Activated CD4-positive, alpha-beta T cell treated with anti-CD3 and anti-CD28 coated beads, Interleukin-2, Interleukin-4, amounts not matched to agents 100 ng/mL and 50 ng/mL, durations not matched to agents 16 hours and 8 hours (primary cell): ENCODE measurements around the gene SERPINE1.

ENCODE experiments used
- DNase-seq: peaks from one replicate; pipeline ENCODE4 v3.0.0-alpha.2; 2020; ENCODE audit warnings: low spot score

Gene SERPINE1

GRCh38 chr7:101170617-101171441, 43.9 kb downstream of the SERPINE1 start:
- DNase-seq = no peak

- no peak for DNase-seq
Observed at GRCh38 chr7:101171442-101171837, 44.5 kb downstream of the SERPINE1 start.

- DNase-seq = no peak
Observed at GRCh38 chr7:101172005-101172853, 45.3 kb downstream of the SERPINE1 start.

- DNase-seq = no peak
Observed at GRCh38 chr7:101172854-101173751, 46.2 kb downstream of the SERPINE1 start.

GRCh38 chr7:101173752-101174244, 46.9 kb downstream of the SERPINE1 start:
- peak; percentile 78 for DNase-seq

GRCh38 chr7:101174322-101174854, 47.5 kb downstream of the SERPINE1 start:
- no peak for DNase-seq

- DNase-seq = no peak
Observed at GRCh38 chr7:101175664-101176063, 48.8 kb downstream of the SERPINE1 start.

GRCh38 chr7:101177644-101178043, 50.7 kb downstream of the SERPINE1 start:
- no peak for DNase-seq

GRCh38 chr7:101179117-101179516, 52.2 kb downstream of the SERPINE1 start:
- no peak for DNase-seq

- DNase-seq = no peak
Observed at GRCh38 chr7:101179713-101180112, 52.8 kb downstream of the SERPINE1 start.

GRCh38 chr7:101180130-101180755, 53.3 kb downstream of the SERPINE1 start, which contains the start of gene NAT16:
TSS of gene NAT16 (minus strand) at chr7:101180293. CDS start at chr7:101174807, 5,486 bp downstream.
- no peak for DNase-seq

- no peak for DNase-seq
Observed at GRCh38 chr7:101185258-101185839, 58.4 kb downstream of the SERPINE1 start.

- DNase-seq = no peak
Observed at GRCh38 chr7:101186194-101186593, 59.3 kb downstream of the SERPINE1 start.

GRCh38 chr7:101186844-101187428, 60.0 kb downstream of the SERPINE1 start:
- no peak for DNase-seq
